NT2/D1 (cell line): ENCODE measurements around the gene PLCH1.

Experiments
- DNase-seq: peaks from one replicate; pipeline ENCODE4 v3.0.0-alpha.2; 2011; ENCODE audit warnings: low read depth, low spot score
- H3K27me3 ChIP-seq: 2 replicates; pipeline ENCODE4 v1.6.0; 2011; ENCODE audit warnings: mild to moderate bottlenecking; ENCODE audit not compliant: insufficient read length, insufficient read depth
- H3K36me3 ChIP-seq: 2 replicates; pipeline ENCODE4 v1.6.1; 2011; ENCODE audit warnings: mild to moderate bottlenecking, low read length, mixed read lengths; ENCODE audit not compliant: insufficient read depth, insufficient read length
- H3K4me1 ChIP-seq: 2 replicates; pipeline ENCODE4 v1.5.1; 2011; ENCODE audit not compliant: insufficient read depth, insufficient read length
- H3K4me3 ChIP-seq: 2 replicates; pipeline ENCODE4 v1.5.1; 2011; ENCODE audit warnings: low read depth; ENCODE audit not compliant: insufficient read length
- H3K9ac ChIP-seq: 2 replicates; pipeline ENCODE4 v1.6.0; 2011; ENCODE audit warnings: low read depth; ENCODE audit not compliant: insufficient read length
- H3K9me3 ChIP-seq: 2 replicates; pipeline ENCODE4 v1.5.1; 2011; ENCODE audit warnings: mild to moderate bottlenecking, low read length; ENCODE audit not compliant: insufficient read depth
- SUZ12 ChIP-seq: IDR thresholded peaks from 2 replicates; pipeline ENCODE4 v1.6.1; 2011; ENCODE audit not compliant: insufficient read length, insufficient read depth; ENCODE audit errors: extremely low read depth
- YY1 ChIP-seq: IDR thresholded peaks from 2 replicates; pipeline ENCODE4 v1.6.1; 2011; ENCODE audit not compliant: insufficient read length, insufficient read depth
- ZNF274 ChIP-seq: IDR thresholded peaks from 2 replicates; pipeline ENCODE4 v1.6.1; 2011; ENCODE audit warnings: mild to moderate bottlenecking, low read depth, low read length

Gene PLCH1

DNA sequence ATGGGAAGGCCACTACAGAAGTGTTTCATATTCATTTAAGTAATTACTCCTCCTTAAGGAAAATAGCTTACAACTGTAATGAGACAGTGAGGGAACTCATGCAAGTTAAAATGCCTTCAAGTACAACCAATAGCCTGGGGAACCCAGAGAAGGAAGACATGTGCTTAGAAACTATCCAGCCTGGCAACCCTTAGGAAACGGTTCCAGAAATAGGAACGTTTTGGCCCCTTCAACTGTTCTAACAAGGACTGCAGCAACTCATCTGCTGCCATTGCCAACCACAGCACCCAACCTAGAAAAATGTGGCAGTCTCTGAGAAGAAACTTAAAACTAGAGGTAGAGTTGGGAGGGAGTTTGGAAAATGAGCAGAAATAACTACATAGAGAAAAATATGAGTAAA, 303.8 kb downstream of the PLCH1 start:
- TF ChIP-seq ZNF274, result no peak
- TF ChIP-seq SUZ12, result no peak
- no peak for TF ChIP-seq YY1
- no peaks in the 10 kb centered on the region for H3K27me3 ChIP-seq
- no peak overlapping the region for H3K4me3 ChIP-seq
- H3K4me1 ChIP-seq, result no peaks in the 10 kb centered on the region
- no peak overlapping the region for H3K9ac ChIP-seq
- no peak for DNase-seq
- no peaks in the 10 kb centered on the region for H3K9me3 ChIP-seq
- no peaks in the 10 kb centered on the region for H3K36me3 ChIP-seq

DNA sequence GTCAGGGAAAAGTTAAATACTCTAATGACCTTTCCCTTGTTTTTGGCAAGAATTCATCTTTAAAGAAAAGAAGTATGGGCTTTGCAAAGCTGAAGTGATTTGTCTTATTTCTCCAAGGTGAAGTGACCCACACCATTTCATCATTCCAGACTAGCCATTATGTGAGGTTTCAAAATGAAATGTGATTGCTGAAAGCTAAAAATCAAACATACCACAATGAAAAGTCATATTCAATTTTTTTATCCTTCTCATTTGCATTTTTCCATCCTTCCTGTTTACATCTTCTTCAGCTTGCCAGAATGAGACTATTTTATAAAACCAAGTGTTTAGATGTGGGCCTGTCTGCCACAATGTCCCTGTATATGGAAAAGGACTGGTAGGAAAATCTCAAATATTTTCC, 309.1 kb downstream of the PLCH1 start:
- TF ChIP-seq ZNF274 (no peak), YY1 (no peak), SUZ12 (no peak)
- Histone ChIP-seq H3K4me1 (no peaks in the 10 kb centered on the region), H3K27me3 (no peaks in the 10 kb centered on the region), H3K4me3 (no peak overlapping the region), H3K9ac (no peak overlapping the region), H3K36me3 (no peaks in the 10 kb centered on the region), H3K9me3 (no peaks in the 10 kb centered on the region)
- no peak for DNase-seq

DNA sequence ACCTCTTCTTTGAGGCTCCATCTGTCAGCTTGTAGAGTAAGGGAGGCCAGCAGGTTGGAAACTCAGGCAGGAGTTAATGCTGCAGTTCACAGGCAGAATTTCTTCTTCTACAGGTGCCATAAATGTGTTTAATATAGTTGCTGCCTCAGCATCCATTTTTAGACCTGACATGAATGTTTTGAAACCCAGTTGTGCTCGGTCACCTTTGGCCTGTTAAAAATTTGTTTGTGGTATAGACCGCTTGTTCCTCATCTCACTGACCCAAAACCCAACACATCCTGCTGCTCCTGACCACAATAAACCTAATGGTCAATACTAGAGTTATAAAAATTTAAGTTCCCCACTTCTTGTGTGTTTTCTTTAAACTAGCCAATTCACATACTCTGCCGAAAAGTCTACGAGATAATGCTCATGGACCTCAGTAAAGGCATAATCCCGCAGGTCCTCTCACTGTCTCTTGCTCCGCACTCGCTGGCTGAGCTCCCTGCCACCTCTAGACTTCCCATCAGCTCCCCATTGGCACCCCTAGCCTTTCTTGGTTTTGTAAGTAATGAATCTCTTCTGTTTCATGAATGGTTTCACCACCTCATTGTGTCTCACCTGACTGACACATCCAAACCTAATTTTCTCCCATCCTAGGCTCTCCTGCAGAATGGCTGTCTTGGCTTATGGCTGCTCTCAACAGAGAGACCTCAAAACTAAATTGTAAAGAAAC, 312.9 kb downstream of the PLCH1 start:
- no peaks in the 10 kb centered on the region for H3K36me3 ChIP-seq
- H3K9me3 ChIP-seq, result peaks cover 23% of the 10 kb centered on the region; the same call in 1 of the 2 replicates
- no peak for TF ChIP-seq ZNF274
- TF ChIP-seq SUZ12, result no peak
- no peak for TF ChIP-seq YY1
- no peaks in the 10 kb centered on the region for H3K27me3 ChIP-seq
- H3K4me1 ChIP-seq, result no peaks in the 10 kb centered on the region
- DNase-seq, result no peak
- H3K4me3 ChIP-seq, result no peak overlapping the region
- H3K9ac ChIP-seq, result no peak overlapping the region

DNA sequence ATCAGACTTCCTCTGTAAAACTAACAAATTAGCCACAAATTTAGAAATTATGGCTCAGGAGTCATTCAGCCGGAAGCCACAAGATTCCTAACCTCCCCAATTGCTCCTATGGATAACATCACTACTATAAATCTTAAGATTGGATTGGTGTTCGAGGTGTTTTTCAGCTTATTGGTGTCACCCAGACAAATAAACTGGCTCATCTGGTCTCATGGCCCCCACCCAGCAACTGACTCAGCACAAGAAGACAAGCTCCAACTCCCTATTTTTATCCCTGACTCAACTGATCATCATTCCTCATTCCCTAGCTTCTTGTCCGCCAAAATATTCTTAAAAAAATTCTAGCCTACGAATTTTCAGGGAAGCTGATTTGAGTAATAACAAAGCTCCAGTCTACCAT, 316.3 kb downstream of the PLCH1 start:
- TF ChIP-seq YY1 (no peak), SUZ12 (no peak), ZNF274 (no peak)
- Histone ChIP-seq H3K27me3 (no peaks in the 10 kb centered on the region), H3K4me1 (peaks cover under 1% of the 10 kb centered on the region), H3K4me3 (no peak overlapping the region), H3K9ac (no peak overlapping the region), H3K36me3 (no peaks in the 10 kb centered on the region), H3K9me3 (peaks cover 33% of the 10 kb centered on the region)
- no peak for DNase-seq

DNA sequence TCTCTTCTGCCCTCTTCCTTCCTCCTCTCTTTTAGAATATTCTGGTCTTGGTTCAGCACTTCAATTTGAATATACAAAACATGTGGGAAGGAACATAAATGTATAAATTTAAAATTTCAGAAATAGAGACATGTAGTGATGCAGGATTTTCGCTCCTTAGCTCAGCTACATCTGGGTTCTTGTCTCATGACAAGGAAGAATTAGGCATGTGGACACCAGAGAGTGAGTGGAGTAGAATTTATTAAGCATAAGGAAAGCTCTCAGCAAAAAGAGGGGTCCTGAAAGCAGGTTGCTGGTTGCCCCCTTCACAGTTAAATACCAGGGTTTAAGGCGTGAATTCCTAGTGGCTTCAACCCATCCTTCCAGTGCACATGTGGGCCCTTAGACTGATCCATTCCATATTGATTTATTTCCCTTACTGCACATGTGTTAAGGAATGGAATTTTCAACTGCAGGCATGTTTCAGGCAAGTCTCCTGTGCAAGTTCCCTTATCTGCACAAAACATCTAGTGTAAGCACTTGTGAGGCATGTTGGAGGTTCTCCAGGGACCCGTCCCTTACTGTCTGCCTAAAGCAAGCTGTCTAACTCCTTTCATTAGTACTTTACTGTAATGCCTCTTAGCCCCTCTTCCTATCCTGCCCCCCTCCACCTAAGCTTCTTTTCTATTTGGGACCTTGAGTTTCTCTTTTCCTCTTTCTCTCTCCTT, 318.2 kb downstream of the PLCH1 start:
- Histone ChIP-seq H3K27me3 (no peaks in the 10 kb centered on the region), H3K36me3 (no peaks in the 10 kb centered on the region), H3K4me1 (peaks cover 3% of the 10 kb centered on the region), H3K9ac (no peak overlapping the region), H3K4me3 (no peak overlapping the region), H3K9me3 (peaks cover 33% of the 10 kb centered on the region)
- DNase-seq, result no peak
- TF ChIP-seq YY1, result no peak
- no peak for TF ChIP-seq SUZ12
- TF ChIP-seq ZNF274, result no peak

DNA sequence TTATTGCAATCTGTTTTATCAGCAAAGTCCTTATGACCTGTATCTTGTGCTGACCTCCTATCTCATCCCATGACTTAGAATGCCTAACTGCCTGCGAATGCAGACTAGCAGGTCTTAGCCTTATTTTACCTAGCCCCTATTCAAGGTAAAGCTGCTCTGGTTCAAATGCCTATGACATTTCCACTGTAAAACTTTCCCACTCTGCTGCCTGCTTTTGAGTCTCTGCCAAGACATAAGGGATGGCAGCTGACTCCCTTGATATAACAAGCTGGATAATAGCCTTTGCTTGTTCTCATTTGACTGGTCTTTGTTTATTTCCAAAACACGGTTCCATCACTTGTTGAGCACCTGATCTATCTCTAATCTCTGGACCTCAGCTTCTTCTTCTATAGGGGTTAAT, 319.5 kb downstream of the PLCH1 start:
- no peak overlapping the region for H3K9ac ChIP-seq

DNA sequence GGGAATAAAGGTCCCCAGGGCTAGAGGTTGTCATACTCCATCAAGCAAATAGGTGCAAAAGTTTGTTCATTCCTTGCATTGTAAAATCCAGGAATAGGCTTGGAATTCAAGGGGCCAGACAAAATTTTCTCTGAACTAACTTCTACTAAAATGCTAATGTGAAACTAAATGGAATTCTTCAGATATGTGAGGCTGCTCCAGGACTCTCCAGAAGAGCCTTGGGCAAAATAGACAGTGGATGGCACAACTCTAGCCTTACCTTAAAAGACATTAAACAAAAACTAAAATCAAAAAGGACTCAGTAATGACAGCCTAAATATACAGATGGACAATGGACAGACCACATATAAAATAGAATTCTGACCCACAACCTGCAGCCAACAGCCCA, 320.6 kb downstream of the PLCH1 start:
- Histone ChIP-seq H3K36me3 (no peaks in the 10 kb centered on the region), H3K9me3 (peaks cover 37% of the 10 kb centered on the region), H3K4me3 (no peak overlapping the region), H3K27me3 (no peaks in the 10 kb centered on the region), H3K9ac (no peak overlapping the region), H3K4me1 (peaks cover 4% of the 10 kb centered on the region)
- no peak for TF ChIP-seq YY1
- no peak for TF ChIP-seq SUZ12
- no peak for TF ChIP-seq ZNF274
- no peak for DNase-seq

More for the DNA sequence above, 319.5 kb downstream of the PLCH1 start:
- TF ChIP-seq SUZ12 (no peak), YY1 (no peak), ZNF274 (no peak)
- Histone ChIP-seq H3K27me3 (no peaks in the 10 kb centered on the region), H3K9me3 (peaks cover 33% of the 10 kb centered on the region), H3K36me3 (no peaks in the 10 kb centered on the region), H3K4me1 (peaks cover 4% of the 10 kb centered on the region), H3K4me3 (no peak overlapping the region)
- no peak for DNase-seq
